HepG2 (cell line): ENCODE results near the gene BANP. TPM values are rescaled to one million over a fixed set of nuclear protein-coding genes. Genes with fewer than 3 reads are reported as not detected.
A peak's percentile ranks its signal among the peaks of the same experiment; 100 is the strongest.

Experiments used
- ATAC-seq: fragments of 200-7000 bp; cut with Tn5 transposase; 3 replicates; pipeline ENCODE4 v1.9.1; 2020; ENCODE audit warnings: mild to moderate bottlenecking, moderate library complexity
- BruUV-seq: library from RNA; stranded (reverse); fragments of 400-500 nt; replicated peaks from 2 replicates; lab custom pipeline; 2021; lab: Mats Ljungman, UMichigan
- CTCF ChIA-PET: fragments of 300-600 bp; formaldehyde crosslinking; extraction: SDS; loops from one replicate; lab custom pipeline; 2021; ENCODE audit warnings: low total read pairs, inconsistent platforms, low intra/inter-chr PET ratio; lab: Yijun Ruan, JAX
- POLR2A ChIA-PET: fragments of 350-600 bp; sonication (Branson Sonifier 250); formaldehyde crosslinking; loops from one replicate; lab custom pipeline; 2020; ENCODE audit warnings: antibody characterized with exemption, inconsistent platforms; lab: Yijun Ruan, JAX
- DNase-seq: peaks from one replicate; pipeline ENCODE4 v3.0.0-alpha.2; 2015; ENCODE audit warnings: low spot score
- FAIRE-seq: peaks from 3 replicates; lab custom pipeline; 2011; peaks lifted over from hg19 to GRCh38; lab: Jason Lieb, UNC
- H2AFZ ChIP-seq: one replicate; pipeline ENCODE4 v1.6.1; 2011; ENCODE audit warnings: low read length, inconsistent platforms
- H3K27ac ChIP-seq: fragments of 300-600 bp; 3 replicates; pipeline ENCODE4 v1.8.0; 2011; ENCODE audit warnings: mixed run types, mild to moderate bottlenecking, mixed read lengths, low read length, inconsistent platforms; ENCODE audit not compliant: insufficient read depth; ENCODE audit errors: extremely low read length
- H3K27me3 ChIP-seq, 2 experiments: fragments of 200-600 bp in 1 of 2; 2 replicates in 1 of 2; 3 replicates in 1 of 2; pipeline versions ENCODE4 v1.6.0 to v1.8.0; 2011; ENCODE audit warnings: low read length in 2 of 2, mild to moderate bottlenecking in 2 of 2, moderate library complexity in 2 of 2, inconsistent platforms in 1 of 2; ENCODE audit not compliant: insufficient read depth in 2 of 2, control insufficient read depth in 1 of 2
- H3K36me3 ChIP-seq, 2 experiments: fragments of 200-600 bp in 1 of 2; replicated peaks in 1 of 2; 2 replicates in 1 of 2; 3 replicates in 1 of 2; pipeline versions ENCODE4 v1.5.1 to v1.8.0; 2011; ENCODE audit warnings: low read length in 2 of 2, inconsistent platforms in 1 of 2; ENCODE audit not compliant: insufficient read depth in 2 of 2, control insufficient read depth in 1 of 2
- H3K4me1 ChIP-seq: 2 replicates; pipeline ENCODE4 v1.5.1; 2012; ENCODE audit warnings: low read length, inconsistent platforms; ENCODE audit not compliant: insufficient read depth
- H3K4me2 ChIP-seq: 2 replicates; pipeline ENCODE4 v1.6.0; 2011; ENCODE audit warnings: low read depth, low read length, inconsistent platforms
- H3K4me3 ChIP-seq, 3 experiments: fragments of 200-600 bp in 1 of 3; sonication (generic), shearing (Covaris generic) in 1 of 3; replicated peaks in 1 of 3; 2 replicates each; pipeline ENCODE4 v1.5.1; 2011 to 2016; ENCODE audit warnings: low read length in 3 of 3, inconsistent platforms in 2 of 3, low read depth in 2 of 3, mild to moderate bottlenecking in 2 of 3, control low read depth in 1 of 3, mixed read lengths in 1 of 3; ENCODE audit not compliant: insufficient read depth in 1 of 3
- H3K79me2 ChIP-seq: one replicate; pipeline ENCODE4 v1.6.1; 2011; ENCODE audit warnings: low read length, inconsistent platforms; ENCODE audit not compliant: insufficient read depth
- H3K9ac ChIP-seq: 2 replicates; pipeline ENCODE4 v1.6.0; 2011; ENCODE audit warnings: mild to moderate bottlenecking, low read depth, low read length, inconsistent platforms; ENCODE audit not compliant: insufficient read depth
- H3K9me3 ChIP-seq: 2 replicates; pipeline ENCODE4 v1.5.1; 2012; ENCODE audit warnings: mild to moderate bottlenecking, low read length
- H4K20me1 ChIP-seq: 2 replicates; pipeline ENCODE4 v1.6.0; 2011; ENCODE audit warnings: inconsistent platforms, mild to moderate bottlenecking, low read length, moderate library complexity; ENCODE audit not compliant: insufficient read depth
- AGO2 ChIP-seq: fragments of 200-400 bp; formaldehyde crosslinking; optimal IDR thresholded peaks from 2 replicates; pipeline ENCODE3; 2017; ENCODE audit warnings: mild to moderate bottlenecking, low read depth, low read length, moderate library complexity
- GATAD2A ChIP-seq: IDR thresholded peaks from 2 replicates; pipeline ENCODE4 v1.6.1; 2016
- SYNCRIP ChIP-seq: fragments of 200-400 bp; formaldehyde crosslinking; IDR thresholded peaks from 2 replicates; pipeline ENCODE4 v1.6.1; 2018; ENCODE audit warnings: mild to moderate bottlenecking, low read depth, low read length; ENCODE audit not compliant: insufficient read depth
- WGBS: methylation state at CpG from one replicate; pipeline ENCODE4 v1.1.6; 2017; ENCODE audit warnings: low lambda C conversion rate; 5-methylcytosine and 5-hydroxymethylcytosine counted together
- in situ Hi-C: cut with HindIII; loops from 2 replicates; pipeline ENCODE4 v1.10.0; 2017; ENCODE audit warnings: low pct_unique_long_range_greater_than_20kb; ENCODE audit not compliant: extremely low pct_ligation_motif_present
- intact Hi-C: fragments of 100-400 bp; cut with micrococcal nuclease; formaldehyde crosslinking; loops from one replicate; pipeline ENCODE4 v1.10.0; 2022; ENCODE audit not compliant: unreplicated experiment
- polyA plus RNA-seq, 8 experiments: library from polyadenylated mRNA; depleted of rRNA in 3 of 8; stranded (reverse) in 7 of 8; unstranded in 1 of 8; fragments of >200 nt; fragmentation: Illumina TruSeq in 4 of 8; extraction: Trizol in 4 of 8; gene quantifications; 2 replicates each; pipeline versions ENCODE4 v1.2.1 to v1.2.3, GENCODE V29; 2011 to 2016; ENCODE audit warnings: low read depth in 4 of 8, missing spikeins in 1 of 8, mixed read lengths in 1 of 8; ENCODE audit not compliant: insufficient read depth in 1 of 8
- total RNA-seq, 5 experiments: library from RNA; depleted of rRNA; stranded (reverse); fragments of >200 nt; fragmentation: Illumina TruSeq; extraction: Trizol; gene quantifications; 2 replicates each; pipeline ENCODE4 v1.2.3, GENCODE V29; 2016; ENCODE audit warnings: low read depth in 1 of 5

Gene BANP
- total and polyA plus RNA-seq, 2 of the 13 experiments (the other 11 are each of a cell fraction or from before 2014, with no cell fraction given): 20.2 to 23.8 TPM

GRCh38 chr16:88049561-88050545, 98.6 kb downstream of the BANP start:
- CTCF ChIA-PET: no interaction called here
- 94% methylated on average over 25 of the region's 25 CpGs for WGBS
- POLR2A ChIA-PET: no interaction called here

GRCh38 chr16:88050952-88051660, 99.9 kb downstream of the BANP start:
- Histone ChIP-seq H3K36me3 (peaks cover 4% of the 10 kb centered on the region in 2 experiments; a peak in 4 of 5 replicates), H3K9me3 (no peaks in the 10 kb centered on the region), H2AFZ (no peak overlapping the region), H3K4me2 (no peak overlapping the region), H3K9ac (no peak overlapping the region), H3K27me3 (no peaks in the 10 kb centered on the region), H3K4me1 (peaks cover 10% of the 10 kb centered on the region), H3K27ac (no peak overlapping the region), H3K4me3 (no peak overlapping the region), H4K20me1 (no peaks in the 10 kb centered on the region), H3K79me2 (no peaks in the 10 kb centered on the region)
- WGBS: 98% methylated on average over 22 of the region's 22 CpGs
- no peak for DNase-seq
- ChIA-PET POLR2A (no interaction called here), CTCF (no interaction called here)
- no peak for FAIRE-seq
- intact Hi-C loops: no loop called here
- no TSS peak for BruUV-seq
- ATAC-seq: no peak
- TF ChIP-seq AGO2 (peak; percentile 41), SYNCRIP (no peak)
- in situ Hi-C loops: no loop called here

More at GRCh38 chr16:88049561-88050545, 98.6 kb downstream of the BANP start:
- Histone ChIP-seq H3K79me2 (no peaks in the 10 kb centered on the region), H3K9me3 (no peaks in the 10 kb centered on the region), H3K4me1 (peaks cover 10% of the 10 kb centered on the region), H3K36me3 (peaks cover 4 to 10% of the 10 kb centered on the region in 2 experiments; a peak in 4 of 5 replicates), H3K27ac (no peak overlapping the region), H3K4me3 (no peak overlapping the region), H3K9ac (no peak overlapping the region), H2AFZ (no peak overlapping the region), H3K4me2 (no peak overlapping the region), H3K27me3 (no peaks in the 10 kb centered on the region), H4K20me1 (no peaks in the 10 kb centered on the region)
- no TSS peak for BruUV-seq
- FAIRE-seq (no peak), ATAC-seq (no peak), DNase-seq (no peak)
- TF ChIP-seq GATAD2A: no peak
- in situ Hi-C loops: no loop called here
- intact Hi-C loops: no loop called here
